ENCODE results near the gene SLA2.
"Not testable (repeated sequence)": the region's sequence is repeated elsewhere in the genome, so short reads cannot be mapped to it uniquely, and the experiment has no call there.

The SLA2 gene

DNA sequence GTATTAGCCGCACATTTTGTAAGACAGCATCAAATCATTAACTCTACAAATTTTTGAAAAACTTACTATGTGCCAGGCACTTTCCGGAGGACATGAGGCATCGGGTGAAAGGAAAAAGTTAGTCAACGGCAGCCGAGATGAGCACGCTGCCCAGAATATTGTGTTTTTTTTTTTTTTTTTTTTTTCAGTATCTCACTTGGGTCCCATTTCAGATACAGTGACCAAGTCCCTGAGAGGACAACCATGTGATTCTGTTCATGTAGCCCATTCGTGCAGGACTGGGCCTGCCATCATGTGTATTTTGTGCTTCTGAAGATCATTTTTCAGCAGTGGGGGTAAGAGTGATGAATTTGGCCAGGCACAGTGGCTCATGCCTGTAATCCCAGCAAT, 1.3 kb downstream of the SLA2 start:
- peak in 2 of 5 donors; percentile 10 to 54 for DNase-seq

DNA sequence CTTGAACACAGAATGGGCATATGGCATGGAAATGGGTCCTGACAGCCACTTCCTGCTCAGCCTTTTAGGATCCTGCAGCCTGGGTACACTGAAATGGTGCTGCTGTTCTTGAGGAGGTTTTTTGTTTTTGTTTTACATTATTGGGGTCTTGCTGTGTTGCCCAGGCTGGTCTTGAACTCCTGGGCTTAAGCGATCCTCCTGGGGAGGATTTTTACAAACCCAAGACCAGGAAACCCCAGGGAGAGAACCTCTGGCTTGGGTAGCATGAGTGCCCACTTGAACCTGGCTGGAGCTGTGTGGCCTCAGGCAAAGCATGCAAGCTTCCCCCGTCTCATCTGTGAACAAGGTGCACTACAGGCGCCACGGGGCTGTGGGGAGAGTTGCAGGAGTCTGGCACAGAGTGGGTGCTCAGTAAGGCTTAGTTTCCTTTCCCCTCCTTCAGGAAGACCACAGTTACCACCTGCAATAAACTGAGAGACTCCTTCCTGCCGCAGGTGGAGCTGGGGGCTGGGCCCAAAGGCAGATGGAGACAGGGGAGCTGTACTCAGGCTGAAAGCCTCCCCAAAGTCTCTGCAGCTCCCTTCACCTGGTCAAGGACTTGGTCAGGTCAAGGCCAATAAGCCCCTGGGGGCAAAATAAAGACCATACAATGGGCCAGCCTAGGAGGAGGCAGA, 1.8 kb downstream of the SLA2 start:
- peak; percentile 22 to 62 (median 48) for DNase-seq

DNA sequence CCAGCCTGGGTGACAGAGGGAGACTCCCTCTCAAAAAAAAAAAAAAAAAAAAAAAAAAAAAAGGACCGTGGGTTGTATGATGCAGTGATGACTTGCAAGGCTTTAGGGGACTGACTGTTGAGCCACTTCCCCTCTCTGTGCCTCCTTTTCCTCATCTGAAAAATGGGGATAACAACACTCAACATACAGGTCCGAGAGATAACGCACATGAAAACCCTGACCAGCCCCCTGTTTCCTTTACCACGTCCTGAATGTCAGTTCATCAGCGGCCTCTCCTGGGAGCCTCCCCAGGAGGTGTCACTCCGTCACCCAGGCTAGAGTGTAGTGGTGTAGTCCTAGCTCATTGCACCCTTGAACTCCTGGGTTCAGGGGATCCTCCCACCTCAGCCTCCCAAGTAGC, 3.9 kb downstream of the SLA2 start:
- no peak for DNase-seq

DNA sequence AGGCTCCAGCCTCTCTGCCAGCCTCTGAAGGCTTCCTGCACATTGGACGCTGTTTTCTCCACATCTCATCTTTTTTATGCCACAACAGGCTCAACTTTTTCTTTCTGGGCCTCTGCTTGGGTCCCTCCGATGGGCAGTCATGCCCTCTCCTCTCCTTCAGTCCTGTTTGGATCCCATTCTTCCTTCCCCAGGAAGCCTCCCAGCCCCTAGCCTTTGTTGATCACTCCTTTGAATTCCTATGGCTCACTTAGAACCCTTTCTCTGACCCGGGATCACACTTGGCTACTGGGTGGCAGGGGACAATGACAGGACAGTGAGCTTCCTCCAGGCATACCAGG, 4.5 kb downstream of the SLA2 start:
- DNase-seq, result no peak

DNA sequence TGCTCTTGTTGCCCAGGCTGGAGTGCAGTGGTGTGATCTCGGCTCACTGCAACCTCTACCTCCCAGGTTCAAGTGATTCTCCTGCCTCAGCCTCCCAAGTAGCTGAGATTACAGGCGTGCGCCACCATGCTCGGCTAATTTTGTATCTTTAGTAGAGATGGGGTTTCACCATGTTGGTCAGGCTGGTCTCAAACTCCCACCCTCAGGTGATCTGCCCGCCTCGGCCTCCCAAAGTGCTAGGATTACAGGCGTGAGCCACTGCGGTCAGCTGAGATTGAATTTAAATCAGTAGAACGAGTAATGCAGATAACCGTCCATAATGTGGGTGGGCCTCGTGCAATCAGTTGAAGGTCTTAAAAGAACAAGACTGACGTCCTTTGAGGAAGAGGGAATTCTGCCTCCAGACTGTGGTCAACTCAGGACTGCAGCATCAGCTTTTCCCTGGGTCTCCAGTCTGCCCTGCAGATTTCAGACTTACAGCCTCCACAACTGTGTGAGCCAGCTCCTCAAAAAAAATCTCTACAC, 7.1 kb downstream of the SLA2 start:
- DNase-seq, result not testable (repeated sequence)

DNA sequence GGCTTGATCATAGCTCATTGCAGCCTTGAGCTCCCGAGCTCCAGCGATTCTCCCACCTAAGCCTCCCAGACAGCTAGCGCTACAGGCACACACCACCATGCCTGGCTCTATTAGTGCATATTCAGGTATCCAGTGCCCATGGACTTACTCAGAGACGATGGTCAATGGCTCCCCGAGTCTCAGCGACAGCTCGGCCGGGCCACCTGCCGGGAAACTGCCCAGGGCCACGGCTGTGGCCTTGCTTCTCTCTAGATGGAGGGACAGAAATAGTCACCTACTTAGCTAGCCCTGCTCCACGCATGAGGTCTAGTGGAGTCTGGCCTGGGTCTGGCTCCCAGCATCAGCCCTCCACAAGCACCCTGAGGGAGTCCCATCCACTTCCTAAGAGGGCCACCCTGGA, 11.7 kb downstream of the SLA2 start:
- no peak for DNase-seq

DNA sequence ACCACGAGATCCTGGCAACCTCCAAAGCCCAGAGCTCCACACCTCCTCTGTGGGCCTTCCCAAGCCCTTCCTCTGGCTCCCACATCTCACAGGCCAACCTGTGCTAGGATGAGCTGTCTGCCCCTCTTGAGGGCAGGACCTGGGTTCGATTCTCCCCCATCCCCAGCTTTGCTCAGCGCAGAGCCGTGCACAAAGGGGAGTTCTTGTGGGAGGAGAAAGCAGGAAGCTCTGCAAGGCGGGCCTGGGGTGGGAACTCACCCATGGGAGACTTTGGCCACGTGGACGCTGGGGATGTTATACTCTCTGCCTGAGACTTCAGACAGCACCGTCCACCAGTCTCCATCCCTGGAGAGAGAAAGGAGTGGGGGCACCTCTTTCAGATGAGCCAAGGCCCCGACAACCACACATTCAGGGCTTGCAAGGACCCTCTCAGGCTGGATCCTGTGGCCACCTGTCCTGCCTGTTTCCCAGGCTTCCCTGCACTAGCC, 12.7 kb downstream of the SLA2 start:
- DNase-seq, result no peak

DNA sequence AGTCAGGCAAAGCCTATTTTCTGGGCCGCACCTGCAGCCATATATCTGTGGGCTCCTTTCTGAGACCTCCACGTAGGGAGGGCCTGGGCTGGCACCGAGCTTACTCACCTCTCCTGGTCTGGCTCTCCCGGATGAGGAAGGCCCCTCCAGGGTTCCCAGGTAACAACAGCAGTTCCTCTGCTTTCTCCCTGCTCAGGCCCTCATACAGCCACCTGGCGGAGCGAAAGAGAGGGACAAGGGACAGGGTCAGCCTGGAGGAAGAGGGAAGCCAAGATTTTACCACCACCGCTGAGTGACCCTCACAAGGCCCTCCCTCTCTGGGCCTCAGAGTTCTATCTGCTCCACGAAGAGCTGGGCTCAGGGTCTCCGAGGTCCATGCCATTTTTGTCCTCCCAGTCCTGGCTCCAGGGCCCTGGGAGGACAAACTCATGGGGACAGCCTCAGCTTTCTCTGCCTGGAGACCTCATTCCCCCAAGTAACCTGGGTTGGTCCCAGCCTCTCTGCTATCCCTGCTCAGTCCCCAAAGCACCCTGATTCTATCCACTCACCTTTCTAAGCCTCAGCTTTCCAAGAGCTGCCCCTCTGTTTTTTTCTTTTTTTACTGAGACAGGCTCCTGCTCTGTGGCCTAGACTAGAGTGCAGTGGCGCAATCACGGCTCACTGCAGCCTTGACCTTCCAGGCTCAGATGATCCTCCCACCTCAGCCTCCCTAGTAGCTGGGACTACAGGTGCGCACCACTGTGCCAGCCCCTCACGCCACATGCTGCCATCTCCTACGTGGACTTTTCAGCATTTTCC, 13.3 kb downstream of the SLA2 start:
- DNase-seq, result no peak

DNA sequence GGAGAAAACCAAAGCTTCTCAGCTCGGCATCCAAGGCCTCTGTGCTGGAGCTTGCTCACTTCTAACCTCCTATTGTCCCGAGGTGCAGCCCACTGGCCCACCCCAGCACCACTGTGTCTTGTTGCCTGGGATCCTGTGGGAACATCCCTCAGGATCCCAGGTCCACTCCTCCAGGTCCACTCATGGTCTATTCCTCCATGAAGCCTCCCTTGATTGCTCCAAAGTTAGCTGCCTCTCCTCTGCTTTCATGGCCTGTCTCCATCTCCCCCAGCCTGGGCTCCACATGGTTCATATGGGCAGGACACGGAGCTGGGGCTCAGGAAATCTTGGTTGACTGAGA, 13.9 kb downstream of the SLA2 start:
- DNase-seq, result no peak

DNA sequence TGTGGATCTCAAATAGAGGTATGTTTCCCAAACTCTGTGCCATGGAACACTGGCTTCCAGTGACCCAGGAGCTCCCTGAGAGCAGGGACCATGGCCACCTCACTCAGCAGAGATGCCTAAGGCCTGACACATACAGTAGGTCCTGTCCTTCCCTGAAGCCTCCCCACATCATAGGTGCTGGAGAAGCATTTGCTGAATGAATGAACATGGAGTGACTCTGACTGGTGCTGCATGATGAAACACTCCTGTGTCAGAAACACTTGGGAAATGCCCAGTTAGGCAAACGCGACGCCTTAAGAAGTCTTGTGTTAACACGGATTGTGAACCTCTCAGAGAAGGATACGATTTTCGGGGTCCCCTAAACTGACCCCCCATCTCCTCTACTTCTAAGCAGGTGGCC, 14.3 kb downstream of the SLA2 start:
- DNase-seq, result no peak

DNA sequence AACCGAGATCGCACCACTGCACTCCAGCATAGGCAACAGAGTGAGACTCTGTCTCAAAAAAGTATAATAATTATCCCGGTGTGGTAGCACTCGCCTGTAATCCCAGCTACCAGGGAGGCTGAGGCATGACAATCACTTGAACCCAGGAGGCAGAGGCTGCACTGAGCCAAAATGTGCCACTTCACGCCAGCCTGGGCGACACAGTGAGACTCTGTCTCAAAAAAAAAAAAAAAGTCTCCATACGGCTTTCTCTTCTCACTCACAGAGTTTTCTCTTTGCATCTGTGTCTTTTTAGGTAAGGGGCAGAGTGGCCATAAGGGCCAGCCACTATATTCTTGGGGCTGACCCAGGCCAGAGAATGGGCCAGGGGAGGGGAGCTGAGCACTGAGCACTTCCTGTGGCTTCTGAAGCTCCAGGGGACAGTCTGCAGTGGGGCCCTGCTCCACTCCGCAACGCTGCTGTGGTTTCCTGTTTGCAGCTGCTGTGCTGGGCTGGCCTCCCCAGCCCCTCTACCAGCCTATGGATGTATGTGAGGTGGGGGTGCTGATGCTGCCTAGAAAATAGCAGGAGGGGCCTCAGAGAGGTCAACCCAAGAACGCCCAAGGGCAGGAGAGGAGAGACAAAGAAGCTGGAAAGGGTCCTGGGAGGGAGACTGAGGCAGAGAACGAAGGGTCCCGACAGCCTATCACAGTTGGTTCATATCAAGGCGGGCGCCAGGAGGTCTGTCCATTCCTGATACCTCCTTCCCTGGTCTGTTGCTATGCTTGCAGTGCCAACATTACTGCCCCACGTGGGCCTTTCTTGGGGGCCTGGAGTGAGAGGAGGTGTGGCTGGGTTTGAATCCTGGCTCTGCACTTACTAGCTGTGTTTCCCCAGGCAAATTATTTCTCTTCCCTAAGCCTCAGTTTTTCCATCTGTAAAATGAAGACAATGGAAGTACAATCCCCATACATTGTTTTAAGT, 16.0 kb downstream of the SLA2 start:
- DNase-seq, result peak in 3 of 5 donors; percentile 23 to 70 (median 35)

DNA sequence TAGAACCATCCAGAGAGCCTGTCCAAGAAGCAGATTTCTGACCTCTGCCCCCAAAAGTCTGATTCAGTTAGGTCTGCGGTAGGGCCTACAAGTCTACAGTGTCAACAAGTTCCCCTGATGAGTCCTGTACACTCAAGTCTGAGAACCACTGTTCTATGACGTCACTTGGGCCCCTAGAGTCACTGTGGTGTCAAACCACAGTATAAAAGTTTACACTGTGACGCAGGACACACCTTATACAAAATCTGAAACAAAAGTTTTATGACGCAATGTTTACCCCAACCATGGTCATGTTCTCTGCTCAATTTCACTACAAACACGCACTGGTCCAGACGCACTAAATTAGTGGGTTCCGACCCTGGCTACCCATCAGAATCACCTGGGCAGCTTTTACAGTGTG, 17.9 kb downstream of the SLA2 start:
- DNase-seq, result no peak

DNA sequence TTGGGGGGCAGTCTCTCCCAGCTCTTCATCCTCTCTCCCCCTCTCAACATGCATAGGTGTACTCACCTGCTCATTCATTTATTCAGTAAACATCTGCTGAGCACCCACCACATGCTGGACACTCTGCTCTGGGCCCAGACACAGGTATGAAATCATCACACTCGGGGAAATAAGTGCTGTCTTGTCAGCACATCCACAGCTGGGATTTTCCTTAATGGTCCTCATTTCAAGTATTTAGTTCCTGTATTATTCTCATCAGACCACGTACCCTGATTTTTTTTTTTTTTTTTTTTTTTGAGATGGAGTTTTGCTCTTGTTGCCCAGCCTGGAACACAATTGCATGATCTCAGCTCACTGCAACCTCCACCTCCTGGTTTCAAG, 21.1 kb downstream of the SLA2 start:
- no peak for DNase-seq

DNA sequence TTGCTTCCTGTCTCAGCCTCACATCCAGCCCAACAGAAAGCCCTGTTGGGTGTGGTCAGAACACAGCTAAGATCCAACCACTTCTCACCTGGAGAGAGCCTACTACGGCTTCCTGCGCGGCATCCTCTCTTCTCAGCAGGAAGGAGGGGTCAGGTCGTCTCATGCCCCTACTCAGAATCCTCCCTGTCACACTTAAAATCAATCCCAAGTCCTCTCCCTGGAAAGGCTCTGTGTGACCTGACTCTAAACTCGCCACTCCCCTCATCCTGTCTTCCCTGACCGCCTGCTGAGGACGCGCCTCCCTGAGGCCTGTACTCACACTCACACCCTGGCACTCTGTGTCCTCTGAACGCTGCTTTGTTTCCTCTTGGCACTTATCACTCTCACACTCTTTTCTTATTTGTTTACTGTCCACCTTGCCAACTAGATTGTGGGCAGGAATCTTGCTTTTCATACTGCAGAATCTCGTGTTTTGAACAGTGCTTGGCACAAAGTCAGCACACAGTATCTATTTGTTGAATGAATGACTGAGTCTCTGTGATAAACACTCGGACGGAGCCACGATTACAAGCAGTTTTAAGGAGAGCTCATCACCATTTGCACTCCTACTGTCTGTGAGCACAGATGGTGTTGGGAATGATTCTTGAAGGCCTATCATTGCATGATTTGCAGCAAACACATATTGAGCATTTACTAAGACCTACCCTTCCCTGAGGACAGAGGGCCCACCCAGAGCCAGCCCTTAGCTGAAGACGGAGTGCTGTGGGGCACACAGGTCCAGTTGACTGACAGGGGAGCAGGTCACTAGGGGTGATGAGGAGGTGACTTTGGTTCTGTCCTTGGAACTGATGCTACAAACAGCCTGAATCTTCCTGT, 21.7 kb downstream of the SLA2 start:
- DNase-seq, result no peak

DNA sequence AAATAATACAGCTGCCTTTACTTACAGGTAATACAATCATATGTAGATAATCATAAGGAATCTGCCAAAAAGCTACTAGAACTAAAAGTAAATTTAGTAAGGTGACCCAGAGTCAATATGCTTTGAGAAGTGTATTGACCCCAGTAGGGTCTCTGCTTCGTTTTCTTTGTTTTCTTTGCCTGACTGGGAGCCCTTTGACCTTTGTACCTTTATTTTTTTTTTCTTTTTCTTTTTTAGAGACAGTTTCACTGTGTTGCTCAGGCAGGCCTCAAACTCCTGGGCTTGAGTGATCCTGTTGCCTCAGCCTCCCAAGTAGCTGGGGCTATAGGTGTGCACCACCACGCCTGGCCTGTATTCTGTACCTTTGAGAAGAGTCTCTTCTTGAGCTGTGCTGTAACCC, 22.6 kb downstream of the SLA2 start:
- no peak for DNase-seq

DNA sequence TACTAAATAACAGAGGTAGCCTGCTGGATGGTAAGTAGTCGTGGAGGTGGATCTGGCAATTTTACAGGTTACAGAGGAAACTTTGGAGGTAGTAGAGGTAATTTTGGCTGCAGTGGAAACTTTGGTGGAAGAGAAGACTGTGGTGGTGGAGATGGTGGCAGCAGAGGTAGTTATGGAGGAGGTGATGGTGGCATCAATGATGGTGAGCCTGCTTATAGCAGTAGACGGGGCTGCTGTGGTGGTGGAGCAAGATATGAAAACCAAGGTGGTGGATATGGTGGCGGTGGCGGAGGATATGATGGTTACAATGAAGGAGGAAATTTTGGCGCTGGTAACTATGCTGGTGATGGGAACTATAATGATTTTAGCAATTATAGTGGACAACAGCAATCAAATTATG, 25.1 kb downstream of the SLA2 start:
- no peak for DNase-seq

DNA sequence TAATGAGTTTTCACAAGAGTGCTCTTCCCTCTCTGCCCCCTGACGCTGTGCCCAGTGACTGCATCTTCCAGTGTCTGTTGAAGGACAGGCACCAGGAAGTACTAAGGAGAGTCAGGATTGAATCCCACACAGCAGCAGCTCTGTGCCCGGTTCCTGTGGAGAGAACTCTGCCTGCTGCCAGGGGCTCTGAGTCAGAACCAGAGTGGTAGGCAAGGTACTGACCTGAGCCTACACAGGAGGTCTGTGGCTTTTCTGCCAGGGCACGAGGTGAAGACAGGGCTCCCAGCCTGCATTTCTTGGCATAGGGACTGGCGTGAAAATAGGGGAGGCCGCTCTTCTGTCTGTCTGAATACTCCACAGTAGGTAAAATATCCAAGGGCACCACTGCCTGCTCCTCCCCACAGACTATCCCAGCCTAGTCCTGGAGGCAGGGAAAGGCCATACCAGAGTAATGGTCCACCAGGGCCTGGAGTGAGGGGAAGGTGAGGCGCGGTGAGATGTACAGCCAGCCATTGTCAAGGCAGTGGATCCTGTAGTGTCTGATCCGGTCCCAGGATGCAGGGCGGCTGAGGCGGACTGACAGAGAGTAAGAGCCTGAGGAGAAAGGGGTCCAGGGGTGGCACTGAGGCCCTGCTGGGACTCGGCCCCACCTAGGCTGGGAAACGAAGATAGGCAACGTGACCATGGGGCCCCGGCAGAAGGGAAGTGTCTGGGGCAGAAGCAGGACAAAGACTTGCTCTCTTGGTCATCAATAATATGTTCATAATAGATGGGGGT, 31.0 kb downstream of the SLA2 start:
- no peak for DNase-seq

DNA sequence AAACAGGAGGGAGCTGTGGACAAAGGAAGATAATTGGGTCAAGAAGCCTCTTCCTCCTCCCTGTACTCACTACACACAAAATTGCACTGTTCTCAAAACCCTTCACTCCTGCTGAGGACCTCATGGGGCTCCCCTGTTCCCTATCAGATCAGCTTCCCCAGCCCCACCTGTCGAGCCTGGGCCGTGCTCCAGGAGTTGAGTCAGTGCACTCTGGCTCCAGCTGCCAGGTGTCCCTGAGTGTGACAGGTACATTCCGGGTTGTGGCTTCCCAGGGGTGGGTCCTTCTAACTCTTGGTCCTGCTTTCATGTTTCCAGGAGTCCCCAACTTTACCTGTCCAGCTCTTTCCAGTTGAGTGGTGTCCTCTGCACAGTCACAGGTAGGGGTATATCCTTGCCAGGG, 32.0 kb downstream of the SLA2 start:
- DNase-seq, result no peak

DNA sequence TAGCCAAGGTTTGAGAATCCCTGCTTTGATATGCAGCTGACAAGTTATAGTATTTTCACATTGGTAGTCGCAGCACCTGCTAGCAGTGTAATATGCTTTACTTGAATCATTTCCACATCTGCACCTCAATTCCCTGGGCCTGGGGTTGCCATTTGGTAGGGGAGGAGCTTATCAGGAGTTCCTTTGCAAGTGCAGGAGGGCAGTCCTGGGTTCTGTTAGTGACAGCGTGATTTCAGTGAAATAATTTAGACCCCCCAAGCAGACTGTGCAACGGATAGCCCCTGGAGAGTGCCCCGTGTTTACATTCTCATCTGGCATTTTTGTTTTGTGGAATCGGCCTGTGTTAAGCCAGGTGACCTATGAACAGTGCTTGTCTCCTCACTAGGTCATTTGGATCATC, 34.4 kb downstream of the SLA2 start:
- no peak for DNase-seq

DNA sequence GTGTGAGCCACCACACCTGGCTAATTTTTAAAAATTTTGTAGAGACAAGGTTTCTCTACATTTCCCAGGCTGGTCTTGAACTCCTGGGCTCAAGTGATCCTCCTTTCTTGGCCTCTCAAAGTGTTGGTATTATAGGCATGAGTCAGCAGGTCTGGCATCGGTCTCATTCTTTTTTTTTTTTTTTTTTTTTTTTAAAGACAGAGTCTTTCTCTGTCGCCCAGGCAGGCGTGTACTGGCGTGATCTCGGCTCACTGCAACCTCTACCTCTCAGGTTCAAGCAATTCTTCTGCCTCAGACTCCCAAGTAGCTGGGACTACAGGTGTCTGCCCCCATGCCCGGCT, 37.6 kb downstream of the SLA2 start:
- not testable (repeated sequence) for DNase-seq

DNA sequence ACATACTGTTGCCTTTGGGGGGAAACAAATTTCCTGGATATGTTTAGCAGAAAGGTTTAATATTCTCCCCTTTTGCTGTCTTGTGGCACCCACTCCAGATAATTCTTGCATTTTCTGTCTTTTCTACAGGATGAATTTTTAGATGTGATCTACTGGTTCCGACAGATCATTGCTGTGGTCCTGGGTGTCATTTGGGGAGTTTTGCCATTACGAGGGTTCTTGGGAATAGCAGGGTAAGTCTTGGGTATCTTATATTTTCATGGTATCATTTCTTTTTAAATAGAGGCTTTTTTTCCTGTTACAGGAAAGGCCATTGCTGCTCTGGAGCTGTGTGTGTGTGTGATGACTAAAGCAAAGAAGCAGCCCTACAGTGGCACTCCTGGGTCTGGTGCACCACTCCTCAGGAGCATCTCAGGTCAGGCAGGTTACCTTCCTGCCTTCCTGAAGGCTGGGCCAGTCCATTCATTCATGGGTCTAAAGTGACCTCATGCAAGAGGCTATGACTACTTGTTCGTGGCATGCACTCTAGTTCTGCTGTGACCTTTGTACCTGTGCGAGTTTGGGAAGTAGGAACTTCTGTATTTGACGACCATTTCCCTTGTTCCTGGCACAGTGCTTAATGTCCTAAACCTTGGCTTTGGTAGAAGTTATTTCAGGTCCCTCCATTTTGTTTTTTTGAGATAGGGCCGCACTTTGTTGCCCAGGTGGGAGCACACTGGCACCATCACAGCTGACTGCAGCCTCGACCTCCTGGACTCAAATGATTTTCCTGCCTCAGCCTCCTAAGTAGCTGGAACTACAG, 38.2 kb downstream of the SLA2 start:
- DNase-seq, result no peak

Measured in T-helper 1 cell (primary cell).